B cell (primary cell): Measurements from ENCODE around the gene AKT1. TPM values are rescaled to one million over a fixed set of nuclear protein-coding genes. Genes with fewer than 3 reads are reported as not detected.

Experiments used
- ATAC-seq: fragments of 200-7000 bp; cut with Tn5 transposase; one replicate; pipeline ENCODE4 v1.10.0; 2021; ENCODE audit warnings: low read depth, mild to moderate bottlenecking, moderate number of reproducible peaks, moderate library complexity
- CTCF ChIA-PET: fragments of 350-600 bp; sonication (Branson Sonifier 250); formaldehyde crosslinking; loops from one replicate; lab custom pipeline; 2021; ENCODE audit warnings: antibody characterized with exemption, inconsistent platforms; lab: Charles Lee
- POLR2A ChIA-PET: fragments of 350-600 bp; sonication (Branson Sonifier 250); formaldehyde crosslinking; loops from one replicate; lab custom pipeline; 2021; ENCODE audit warnings: antibody characterized with exemption; lab: Charles Lee
- DNase-seq: peaks from one replicate; pipeline ENCODE4 v3.0.0; 2013
- H2AFZ ChIP-seq: 2 replicates; pipeline ENCODE4 v1.6.1; 2012; ENCODE audit warnings: mild to moderate bottlenecking, low read depth, low read length; ENCODE audit not compliant: insufficient read depth, poor library complexity, severe bottlenecking
- H3K27ac ChIP-seq, 2 donors: 1 replicate in 1 of 2; 2 replicates in 1 of 2; pipeline ENCODE4 v1.5.1; 2012 to 2013; ENCODE audit warnings: low read length in 2 of 2, mild to moderate bottlenecking in 2 of 2, moderate library complexity in 1 of 2
- H3K27me3 ChIP-seq, 4 experiments: fragments of 200-600 bp in 1 of 4; sonication (generic) in 1 of 4; replicated peaks in 1 of 4; 1 replicate in 2 of 4; 2 replicates in 2 of 4; pipeline versions ENCODE4 v1.6.1 to v1.7.0; 2013 to 2016; ENCODE audit warnings: low read length in 3 of 4, mild to moderate bottlenecking in 2 of 4, mixed read lengths in 1 of 4, moderate library complexity in 1 of 4; ENCODE audit not compliant: insufficient read depth in 4 of 4, control insufficient read depth in 3 of 4; ENCODE audit errors: control extremely low read depth in 1 of 4
- H3K36me3 ChIP-seq, 2 experiments: replicated peaks in 1 of 2; 1 replicate in 1 of 2; 2 replicates in 1 of 2; pipeline versions ENCODE4 v1.6.1 to v1.7.1; 2013; ENCODE audit warnings: low read length in 1 of 2; ENCODE audit not compliant: insufficient read depth in 2 of 2, control insufficient read depth in 1 of 2; ENCODE audit errors: control extremely low read depth in 1 of 2, extremely low read depth in 1 of 2
- H3K4me1 ChIP-seq, 2 donors: fragments of 200-600 bp in 1 of 2; sonication (generic) in 1 of 2; 1 replicate in 1 of 2; 2 replicates in 1 of 2; pipeline versions ENCODE4 v1.5.1 to v1.6.1; 2013 to 2017; ENCODE audit warnings: low read length in 2 of 2; ENCODE audit not compliant: control insufficient read depth in 2 of 2, insufficient read depth in 2 of 2
- H3K4me2 ChIP-seq: replicated peaks from 2 replicates; pipeline ENCODE3; 2012; ENCODE audit warnings: mild to moderate bottlenecking, low read depth, low read length; ENCODE audit not compliant: poor library complexity, severe bottlenecking
- H3K4me3 ChIP-seq, 5 experiments: fragments of 200-600 bp in 1 of 5; sonication (generic) in 1 of 5; 1 replicate in 3 of 5; 2 replicates in 2 of 5; pipeline versions ENCODE4 v1.5.1 to v1.7.0; 2011 to 2016; ENCODE audit warnings: low read length in 4 of 5, mild to moderate bottlenecking in 4 of 5, low read depth in 2 of 5, control low read depth in 1 of 5, moderate library complexity in 1 of 5; ENCODE audit not compliant: insufficient read depth in 1 of 5; ENCODE audit errors: control extremely low read depth in 1 of 5, extremely low read depth in 1 of 5
- H3K79me2 ChIP-seq: fragments of 200-600 bp; sonication (generic); one replicate; pipeline ENCODE4 v1.6.0; 2016; ENCODE audit warnings: low read length; ENCODE audit not compliant: control insufficient read depth, insufficient read depth
- H3K9ac ChIP-seq: fragments of 200-600 bp; sonication (generic); 2 replicates; pipeline ENCODE4 v1.6.1; 2017; ENCODE audit warnings: mild to moderate bottlenecking, low read length, moderate library complexity
- H3K9me3 ChIP-seq, 3 donors: one replicate each; pipeline versions ENCODE4 v1.6.1 to v1.7.1; 2013; ENCODE audit warnings: low read length in 2 of 3; ENCODE audit not compliant: control insufficient read depth in 2 of 3, insufficient read depth in 1 of 3; ENCODE audit errors: control extremely low read depth in 1 of 3
- H4K20me1 ChIP-seq: 2 replicates; pipeline ENCODE4 v1.6.0; 2012; ENCODE audit warnings: mild to moderate bottlenecking, low read length; ENCODE audit not compliant: insufficient read depth, control insufficient read depth, poor library complexity, severe bottlenecking
- H3K27ac Mint-ChIP-seq: one replicate; pipeline ENCODE4 v1.8.0; 2021; ENCODE audit warnings: mixed read lengths
- H3K27me3 Mint-ChIP-seq: one replicate; pipeline ENCODE4 v1.8.0; 2021; ENCODE audit warnings: mixed read lengths
- H3K4me1 Mint-ChIP-seq: one replicate; pipeline ENCODE4 v1.8.0; 2021; ENCODE audit warnings: mixed read lengths
- H3K4me3 Mint-ChIP-seq: one replicate; pipeline ENCODE4 v1.8.0; 2021; ENCODE audit warnings: mixed read lengths
- H3K9me3 Mint-ChIP-seq: one replicate; pipeline ENCODE4 v1.8.0; 2022; ENCODE audit warnings: mixed read lengths; ENCODE audit not compliant: insufficient read depth
- EZH2 ChIP-seq: IDR thresholded peaks from 2 replicates; pipeline ENCODE4 v1.6.1; 2012; ENCODE audit warnings: borderline replicate concordance, low read depth, mild to moderate bottlenecking, moderate library complexity, low read length; ENCODE audit not compliant: insufficient read depth, poor library complexity, severe bottlenecking
- WGBS: methylation state at CpG from one replicate; pipeline ENCODE4 v1.1.5; 2013; ENCODE audit warnings: missing lambda C conversion rate; ENCODE audit not compliant: insufficient coverage; 5-methylcytosine and 5-hydroxymethylcytosine counted together
- intact Hi-C: fragments of 100-400 bp; cut with micrococcal nuclease; formaldehyde crosslinking; loops from one replicate; pipeline ENCODE4 v1.10.0; 2022
- polyA plus RNA-seq: library from polyadenylated mRNA; depleted of rRNA; stranded (reverse); fragments of >200 nt; gene quantifications from 2 replicates; pipeline ENCODE4 v1.2.3, GENCODE V29; 2012
- total RNA-seq, 2 donors: library from RNA; stranded (reverse); fragments of 120-200 nt in 1 of 2; gene quantifications; 1 replicate in 1 of 2; 2 replicates in 1 of 2; pipeline versions ENCODE4 v1.2.3 to v1.2.4, GENCODE V29; 2013 to 2022
- TF ChIP-seq, protein P1 (sequence below): fragments of 200-600 bp; IDR thresholded peaks from one replicate; pipeline ENCODE4 v1.8.0; 2022; ENCODE audit warnings: antibody characterized with exemption, mild to moderate bottlenecking

AKT1 gene
- total and polyA plus RNA-seq, 2 donors (not counting 1 experiment from before 2014, with no cell fraction given) = 71.1 to 90.1 TPM

DNA sequence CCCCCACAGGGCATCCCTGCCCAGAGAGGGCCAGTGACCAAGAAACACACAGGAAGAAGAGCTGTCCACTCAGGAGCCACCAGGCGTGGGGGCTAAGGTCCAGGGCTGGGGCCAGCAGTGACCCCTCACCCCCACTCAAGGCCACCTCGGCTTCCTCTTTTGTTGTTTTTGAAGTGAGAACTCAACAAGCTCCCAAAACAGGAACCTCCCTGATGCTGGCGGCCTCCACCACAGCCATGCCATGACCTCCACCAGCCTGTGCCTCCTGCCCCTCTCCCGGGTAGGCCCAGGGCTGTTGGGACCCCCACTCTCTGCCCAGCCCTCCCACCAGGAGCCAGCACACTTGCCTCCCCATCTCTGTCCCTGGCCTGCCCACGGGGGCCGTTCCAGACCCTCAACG lies 7.8 kb downstream of the AKT1 start:
- ChIA-PET POLR2A (no interaction called here), CTCF (interaction anchor here (1.1 to 1.3 kb wide), 2 partner anchors 17 to 19 kb away, joined by 3 to 4 read pairs; no protein-coding TSS in a partner anchor)
- WGBS = 82% methylated on average over 7 of the region's 7 CpGs
- intact Hi-C loops = no loop called here
- no peaks in the 10 kb centered on the region for H3K9me3 Mint-ChIP-seq
- H3K79me2 ChIP-seq = peaks cover 78% of the 10 kb centered on the region
- H3K36me3 ChIP-seq = peaks cover 0 to 33% of the 10 kb centered on the region in 2 experiments
- H3K4me3 Mint-ChIP-seq = no peak overlapping the region
- no peak for ATAC-seq
- H3K9ac ChIP-seq = no peak overlapping the region
- no peaks in the 10 kb centered on the region for H3K9me3 ChIP-seq
- H3K27me3 Mint-ChIP-seq = no peaks in the 10 kb centered on the region
- no peak overlapping the region for H3K4me2 ChIP-seq
- TF ChIP-seq EZH2 = no peak
- TF ChIP-seq, protein P1, sequence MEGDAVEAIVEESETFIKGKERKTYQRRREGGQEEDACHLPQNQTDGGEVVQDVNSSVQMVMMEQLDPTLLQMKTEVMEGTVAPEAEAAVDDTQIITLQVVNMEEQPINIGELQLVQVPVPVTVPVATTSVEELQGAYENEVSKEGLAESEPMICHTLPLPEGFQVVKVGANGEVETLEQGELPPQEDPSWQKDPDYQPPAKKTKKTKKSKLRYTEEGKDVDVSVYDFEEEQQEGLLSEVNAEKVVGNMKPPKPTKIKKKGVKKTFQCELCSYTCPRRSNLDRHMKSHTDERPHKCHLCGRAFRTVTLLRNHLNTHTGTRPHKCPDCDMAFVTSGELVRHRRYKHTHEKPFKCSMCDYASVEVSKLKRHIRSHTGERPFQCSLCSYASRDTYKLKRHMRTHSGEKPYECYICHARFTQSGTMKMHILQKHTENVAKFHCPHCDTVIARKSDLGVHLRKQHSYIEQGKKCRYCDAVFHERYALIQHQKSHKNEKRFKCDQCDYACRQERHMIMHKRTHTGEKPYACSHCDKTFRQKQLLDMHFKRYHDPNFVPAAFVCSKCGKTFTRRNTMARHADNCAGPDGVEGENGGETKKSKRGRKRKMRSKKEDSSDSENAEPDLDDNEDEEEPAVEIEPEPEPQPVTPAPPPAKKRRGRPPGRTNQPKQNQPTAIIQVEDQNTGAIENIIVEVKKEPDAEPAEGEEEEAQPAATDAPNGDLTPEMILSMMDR = no peak
- peaks cover 96% of the 10 kb centered on the region for H4K20me1 ChIP-seq
- no peak overlapping the region for H3K27ac ChIP-seq
- no peaks in the 10 kb centered on the region for H3K27me3 ChIP-seq
- no peak overlapping the region for H2AFZ ChIP-seq
- peaks cover 6% of the 10 kb centered on the region for H3K4me1 Mint-ChIP-seq
- DNase-seq = no peak
- H3K4me1 ChIP-seq = peaks cover 0 to 16% of the 10 kb centered on the region in 2 donors
- no peak overlapping the region for H3K4me3 ChIP-seq
- H3K27ac Mint-ChIP-seq = no peak overlapping the region

DNA sequence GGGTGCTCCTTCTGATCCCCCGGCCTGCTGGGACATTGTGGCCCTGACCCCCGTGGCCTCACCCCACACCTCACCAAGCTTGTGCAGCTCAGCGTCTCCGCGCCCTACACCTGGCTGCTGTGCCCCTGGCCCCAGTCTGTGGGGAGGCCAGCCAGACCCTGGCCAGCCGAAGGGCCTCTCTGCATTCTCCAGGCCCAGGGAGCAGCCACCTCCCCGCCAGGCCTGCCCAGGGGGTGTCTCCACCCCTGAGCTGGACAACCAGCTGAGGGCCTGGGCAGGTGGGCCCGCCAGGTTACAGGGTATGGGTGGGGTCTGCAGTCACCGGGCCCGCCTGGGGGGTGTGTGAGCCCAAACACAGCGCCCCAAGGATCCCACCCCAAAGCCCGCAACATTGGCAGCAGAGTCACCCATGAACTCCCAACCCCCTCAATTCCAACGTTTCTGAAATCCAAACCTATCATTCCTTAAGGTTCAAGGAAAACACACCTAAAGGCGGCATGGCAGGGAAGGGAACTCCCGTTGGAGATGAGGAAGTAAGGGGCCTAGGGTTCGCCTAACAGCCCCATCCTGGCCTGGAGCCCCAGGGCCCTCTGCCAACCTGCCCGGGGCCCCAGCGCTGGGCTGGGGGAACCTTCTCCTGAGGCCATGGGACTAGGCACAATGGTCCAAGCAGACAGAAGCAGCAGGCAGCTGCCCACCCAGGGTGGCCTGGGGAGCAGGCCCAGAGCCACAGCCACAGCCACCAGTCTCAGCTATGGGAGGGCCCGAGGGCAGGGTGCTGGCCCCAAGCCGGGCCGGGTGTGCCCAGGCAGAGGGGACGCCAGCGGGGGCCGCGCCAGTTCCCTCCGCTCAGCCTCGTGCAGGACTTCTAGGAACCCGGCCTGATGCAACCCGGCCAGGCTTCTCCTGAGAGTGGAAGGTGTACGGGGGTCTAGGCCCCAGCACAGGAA lies 8.5 kb downstream of the AKT1 start:
- intact Hi-C loops = no loop called here
- POLR2A ChIA-PET = no interaction called here
- no peak overlapping the region for H3K27ac ChIP-seq
- H3K4me3 ChIP-seq = no peak overlapping the region
- no peak overlapping the region for H3K4me2 ChIP-seq
- 88% methylated on average over 29 of the region's 30 CpGs for WGBS
- no peaks in the 10 kb centered on the region for H3K27me3 ChIP-seq
- TF ChIP-seq, protein P1 = no peak
- no peak for TF ChIP-seq EZH2
- H3K4me1 ChIP-seq = peaks cover 0 to 16% of the 10 kb centered on the region in 2 donors
- DNase-seq (no peak), ATAC-seq (no peak)
- peaks cover 0 to 31% of the 10 kb centered on the region in 2 experiments for H3K36me3 ChIP-seq
- Mint-ChIP-seq H3K27me3 (no peaks in the 10 kb centered on the region), H3K9me3 (no peaks in the 10 kb centered on the region), H3K27ac (no peak overlapping the region), H3K4me1 (peaks cover 3% of the 10 kb centered on the region), H3K4me3 (no peak overlapping the region)
- H3K9ac ChIP-seq = no peak overlapping the region
- CTCF ChIA-PET = interaction anchor here (1.1 kb wide), 1 partner anchor 18 kb away, joined by 3 read pairs; no protein-coding TSS in a partner anchor
- H3K79me2 ChIP-seq = peaks cover 70% of the 10 kb centered on the region
- H3K9me3 ChIP-seq = no peaks in the 10 kb centered on the region
- H4K20me1 ChIP-seq = peaks cover 95% of the 10 kb centered on the region
- no peak overlapping the region for H2AFZ ChIP-seq
